CD14-positive monocyte (primary cell): ENCODE measurements around the gene SENP8. TPM values are rescaled to one million over a fixed set of nuclear protein-coding genes. Genes with fewer than 3 reads are reported as not detected.
A peak's percentile ranks its signal among the peaks of the same experiment; 100 is the strongest.

Experiments
- DNase-seq, 3 donors: peaks; one replicate each; pipeline ENCODE4 v3.0.0-alpha.2; 2011 to 2022
- H2AFZ ChIP-seq: 2 replicates; pipeline ENCODE4 v1.6.0; 2012; ENCODE audit warnings: mild to moderate bottlenecking, low read depth, low read length, inconsistent platforms; ENCODE audit not compliant: insufficient read depth, poor library complexity, severe bottlenecking
- H3K27ac ChIP-seq, 2 donors: 1 replicate in 1 of 2; 2 replicates in 1 of 2; pipeline ENCODE4 v1.5.1; 2012 to 2013; ENCODE audit warnings: low read length in 2 of 2, control low read depth in 1 of 2, inconsistent platforms in 1 of 2, low read depth in 1 of 2, mild to moderate bottlenecking in 1 of 2
- H3K27me3 ChIP-seq, 2 donors: one replicate each; pipeline versions ENCODE4 v1.6.0 to v1.6.1; 2011 to 2013; ENCODE audit warnings: low read length in 2 of 2; ENCODE audit not compliant: control insufficient read depth in 2 of 2, insufficient read depth in 2 of 2
- H3K36me3 ChIP-seq, 2 donors: replicated peaks in 1 of 2; 1 replicate in 1 of 2; 2 replicates in 1 of 2; pipeline versions ENCODE4 v1.5.1 to v1.6.1; 2012 to 2013; ENCODE audit warnings: low read length in 2 of 2, control low read depth in 1 of 2, inconsistent platforms in 1 of 2, mild to moderate bottlenecking in 1 of 2; ENCODE audit not compliant: insufficient read depth in 2 of 2, control insufficient read depth in 1 of 2
- H3K4me1 ChIP-seq, 2 donors: 1 replicate in 1 of 2; 2 replicates in 1 of 2; pipeline versions ENCODE4 v1.5.1 to v1.6.1; 2012 to 2013; ENCODE audit warnings: low read length in 2 of 2, control low read depth in 1 of 2, inconsistent platforms in 1 of 2, mild to moderate bottlenecking in 1 of 2, moderate library complexity in 1 of 2; ENCODE audit not compliant: insufficient read depth in 2 of 2, control insufficient read depth in 1 of 2
- H3K4me2 ChIP-seq: replicated peaks from 2 replicates; pipeline ENCODE3; 2012; ENCODE audit warnings: low read length, moderate library complexity, mild to moderate bottlenecking; ENCODE audit not compliant: poor library complexity, severe bottlenecking; ENCODE audit errors: extremely low read depth
- H3K4me3 ChIP-seq, 3 experiments: fragments of 200-600 bp in 1 of 3; sonication (generic) in 1 of 3; replicated peaks in 1 of 3; 1 replicate in 2 of 3; 2 replicates in 1 of 3; pipeline ENCODE4 v1.5.1; 2011 to 2013; ENCODE audit warnings: low read length in 3 of 3, mild to moderate bottlenecking in 3 of 3, control low read depth in 2 of 3, low read depth in 2 of 3, inconsistent platforms in 1 of 3, moderate library complexity in 1 of 3
- H3K79me2 ChIP-seq: 2 replicates; pipeline ENCODE4 v1.6.0; 2012; ENCODE audit warnings: mild to moderate bottlenecking, control low read depth, inconsistent platforms, low read length, moderate library complexity; ENCODE audit not compliant: insufficient read depth
- H3K9ac ChIP-seq: 2 replicates; pipeline ENCODE4 v1.6.0; 2017; ENCODE audit warnings: low read length, mild to moderate bottlenecking; ENCODE audit not compliant: insufficient read depth, poor library complexity, severe bottlenecking
- H3K9me3 ChIP-seq, 2 donors: replicated peaks in 1 of 2; 1 replicate in 1 of 2; 2 replicates in 1 of 2; pipeline versions ENCODE4 v1.5.1 to v1.6.1; 2012 to 2013; ENCODE audit warnings: low read length in 2 of 2, control low read depth in 1 of 2; ENCODE audit not compliant: control insufficient read depth in 1 of 2, insufficient read depth in 1 of 2
- H4K20me1 ChIP-seq: 2 replicates; pipeline ENCODE4 v1.6.0; 2012; ENCODE audit warnings: mild to moderate bottlenecking, low read length, control low read depth, moderate library complexity; ENCODE audit not compliant: insufficient read depth
- H3K27ac Mint-ChIP-seq, 7 donors: one replicate each; pipeline ENCODE4 v1.8.0; 2020; ENCODE audit warnings: mild to moderate bottlenecking in 7 of 7, mixed read lengths in 7 of 7, moderate library complexity in 6 of 7, inconsistent platforms in 2 of 7
- H3K27me3 Mint-ChIP-seq, 3 donors: one replicate each; pipeline ENCODE4 v1.8.0; 2021 to 2022; ENCODE audit warnings: low read depth in 3 of 3, mild to moderate bottlenecking in 3 of 3, mixed read lengths in 3 of 3, moderate library complexity in 3 of 3, inconsistent platforms in 1 of 3
- H3K36me3 Mint-ChIP-seq, 2 donors: one replicate each; pipeline ENCODE4 v1.8.0; 2020; ENCODE audit warnings: mixed read lengths in 2 of 2, inconsistent platforms in 1 of 2, mild to moderate bottlenecking in 1 of 2
- H3K4me1 Mint-ChIP-seq: one replicate; pipeline ENCODE4 v1.8.0; 2020; ENCODE audit warnings: mild to moderate bottlenecking, mixed read lengths
- H3K4me3 Mint-ChIP-seq, 2 donors: one replicate each; pipeline ENCODE4 v1.8.0; 2020; ENCODE audit warnings: mild to moderate bottlenecking in 2 of 2, mixed read lengths in 2 of 2, moderate library complexity in 1 of 2
- H3K9me3 Mint-ChIP-seq, 7 donors: one replicate each; pipeline ENCODE4 v1.8.0; 2020 to 2022; ENCODE audit warnings: mixed read lengths in 7 of 7, mild to moderate bottlenecking in 6 of 7, moderate library complexity in 6 of 7, inconsistent platforms in 2 of 7
- WGBS: methylation state at CpG from one replicate; pipeline ENCODE4 v1.1.5; 2013; ENCODE audit warnings: missing lambda C conversion rate; ENCODE audit not compliant: insufficient coverage; 5-methylcytosine and 5-hydroxymethylcytosine counted together
- intact Hi-C, 2 donors: fragments of 100-400 bp; cut with micrococcal nuclease; formaldehyde crosslinking; loops; one replicate each; pipeline versions ENCODE4 v1.15.0 to v1.15.1; 2023
- polyA plus RNA-seq, 3 donors: library from polyadenylated mRNA; depleted of rRNA in 1 of 3; unstranded in 2 of 3; stranded (reverse) in 1 of 3; fragments of 300-500 nt in 2 of 3; fragments of >200 nt in 1 of 3; fragmentation: Illumina TruSeq in 2 of 3; gene quantifications; 1 replicate in 2 of 3; 2 replicates in 1 of 3; pipeline ENCODE4 v1.2.3, GENCODE V29; 2012 to 2021
- TF ChIP-seq, protein P1 (sequence below): fragments of 200-600 bp; IDR thresholded peaks from one replicate; pipeline ENCODE4 v1.8.0; 2022; ENCODE audit warnings: antibody characterized with exemption, mild to moderate bottlenecking

Gene SENP8
- polyA plus RNA-seq, 3 donors: 0.52 to 1.4 (median 0.79) TPM

DNA sequence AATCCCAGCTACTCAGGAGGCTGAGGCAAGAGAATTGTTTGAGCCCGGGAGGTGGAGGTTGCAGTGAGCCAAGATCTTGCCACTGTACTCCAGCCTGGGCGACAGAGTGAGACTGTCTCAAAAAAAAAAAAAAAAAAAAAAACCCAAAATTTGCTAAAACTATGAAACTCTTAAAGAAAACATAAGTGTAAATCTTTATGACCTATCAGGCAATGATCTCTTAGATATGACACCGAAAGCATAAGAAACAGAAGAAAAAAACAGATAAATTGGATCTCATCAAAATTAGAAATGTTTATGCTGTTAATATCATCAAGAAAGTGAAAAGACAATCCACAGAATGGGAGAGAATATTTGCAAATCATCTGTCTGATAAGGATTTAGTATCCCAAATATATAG is 64.0 kb downstream of the SENP8 start:
- H3K79me2 ChIP-seq: no peaks in the 10 kb centered on the region
- Mint-ChIP-seq H3K9me3 (peaks cover 0 to 7% (median 0%) of the 10 kb centered on the region in 7 donors), H3K4me3 (no peak overlapping the region), H3K36me3 (no peaks in the 10 kb centered on the region), H3K4me1 (peaks cover 3% of the 10 kb centered on the region), H3K27ac (no peak overlapping the region), H3K27me3 (peaks cover 23 to 32% (median 32%) of the 10 kb centered on the region in 3 donors)
- no peak overlapping the region for H3K27ac ChIP-seq
- no peak overlapping the region for H2AFZ ChIP-seq
- H3K4me3 ChIP-seq: no peak overlapping the region
- no peak overlapping the region for H3K4me2 ChIP-seq
- H3K9me3 ChIP-seq: peaks cover 0 to 9% of the 10 kb centered on the region in 2 donors
- no peaks in the 10 kb centered on the region for H4K20me1 ChIP-seq
- H3K4me1 ChIP-seq: no peaks in the 10 kb centered on the region
- no peak for DNase-seq
- TF ChIP-seq, protein P1, sequence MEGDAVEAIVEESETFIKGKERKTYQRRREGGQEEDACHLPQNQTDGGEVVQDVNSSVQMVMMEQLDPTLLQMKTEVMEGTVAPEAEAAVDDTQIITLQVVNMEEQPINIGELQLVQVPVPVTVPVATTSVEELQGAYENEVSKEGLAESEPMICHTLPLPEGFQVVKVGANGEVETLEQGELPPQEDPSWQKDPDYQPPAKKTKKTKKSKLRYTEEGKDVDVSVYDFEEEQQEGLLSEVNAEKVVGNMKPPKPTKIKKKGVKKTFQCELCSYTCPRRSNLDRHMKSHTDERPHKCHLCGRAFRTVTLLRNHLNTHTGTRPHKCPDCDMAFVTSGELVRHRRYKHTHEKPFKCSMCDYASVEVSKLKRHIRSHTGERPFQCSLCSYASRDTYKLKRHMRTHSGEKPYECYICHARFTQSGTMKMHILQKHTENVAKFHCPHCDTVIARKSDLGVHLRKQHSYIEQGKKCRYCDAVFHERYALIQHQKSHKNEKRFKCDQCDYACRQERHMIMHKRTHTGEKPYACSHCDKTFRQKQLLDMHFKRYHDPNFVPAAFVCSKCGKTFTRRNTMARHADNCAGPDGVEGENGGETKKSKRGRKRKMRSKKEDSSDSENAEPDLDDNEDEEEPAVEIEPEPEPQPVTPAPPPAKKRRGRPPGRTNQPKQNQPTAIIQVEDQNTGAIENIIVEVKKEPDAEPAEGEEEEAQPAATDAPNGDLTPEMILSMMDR: no peak
- intact Hi-C loops: no loop called here
- WGBS: no CpG with 5 or more reads among the region's 3 CpGs
- H3K9ac ChIP-seq: no peak overlapping the region
- no peaks in the 10 kb centered on the region for H3K36me3 ChIP-seq
- peaks cover 13 to 28% of the 10 kb centered on the region in 2 donors for H3K27me3 ChIP-seq

DNA sequence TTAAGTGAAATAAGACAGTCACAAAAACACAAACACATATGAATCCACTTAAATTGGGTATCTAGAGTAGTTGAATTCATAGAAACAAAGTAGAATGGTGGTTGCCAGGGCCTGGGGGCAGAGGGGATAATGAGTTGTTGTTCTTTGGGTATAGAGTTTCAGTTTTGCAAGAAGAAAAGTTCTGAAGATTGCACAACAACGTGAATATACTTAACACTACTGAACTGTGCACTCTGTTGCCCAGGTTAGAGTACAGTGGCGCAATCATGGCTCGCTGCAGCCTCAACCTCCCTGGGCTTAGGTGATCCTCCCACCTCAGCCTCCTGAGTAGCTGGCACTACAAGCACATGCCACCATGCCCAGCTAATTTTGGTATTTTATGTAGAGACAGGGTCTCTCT is 64.5 kb downstream of the SENP8 start:
- H3K36me3 ChIP-seq: no peaks in the 10 kb centered on the region
- no peaks in the 10 kb centered on the region for H4K20me1 ChIP-seq
- TF ChIP-seq, protein P1: no peak
- no peak for DNase-seq
- WGBS: 50% methylated on average over 2 of the region's 3 CpGs
- H3K9me3 Mint-ChIP-seq: peaks cover 0 to 7% (median 0%) of the 10 kb centered on the region in 7 donors
- peaks cover 0 to 9% of the 10 kb centered on the region in 2 donors for H3K9me3 ChIP-seq
- no peak overlapping the region for H3K9ac ChIP-seq
- no peak overlapping the region for H2AFZ ChIP-seq
- H3K27ac ChIP-seq: no peak overlapping the region
- peaks cover 3% of the 10 kb centered on the region for H3K4me1 Mint-ChIP-seq
- no peaks in the 10 kb centered on the region for H3K36me3 Mint-ChIP-seq
- no peaks in the 10 kb centered on the region for H3K79me2 ChIP-seq
- H3K4me1 ChIP-seq: no peaks in the 10 kb centered on the region
- no peak overlapping the region for H3K4me2 ChIP-seq
- H3K4me3 Mint-ChIP-seq: peak overlapping the region in 1 of 2 donors; percentile 4
- intact Hi-C loops: no loop called here
- no peak overlapping the region for H3K27ac Mint-ChIP-seq
- peaks cover 13 to 28% of the 10 kb centered on the region in 2 donors for H3K27me3 ChIP-seq
- peaks cover 23 to 35% (median 32%) of the 10 kb centered on the region in 3 donors for H3K27me3 Mint-ChIP-seq
- no peak overlapping the region for H3K4me3 ChIP-seq
